Keratinocyte (primary cell): ENCODE measurements around the gene RNF41.

Experiments
- CTCF ChIP-seq, 3 experiments: IDR thresholded peaks in 1 of 3; conservative IDR thresholded peaks in 1 of 3; optimal IDR thresholded peaks in 1 of 3; 2 replicates in 2 of 3; 3 replicates in 1 of 3; pipeline versions ENCODE3 to v1.5.1; 2011; ENCODE audit warnings: low read length in 3 of 3, mild to moderate bottlenecking in 3 of 3, moderate library complexity in 2 of 3, control low read depth in 1 of 3, inconsistent platforms in 1 of 3; ENCODE audit not compliant: insufficient read depth in 2 of 3; ENCODE audit errors: extremely low read depth in 1 of 3
- EZH2 ChIP-seq: IDR thresholded peaks from one replicate; pipeline ENCODE4 v1.6.1; 2012; ENCODE audit warnings: inconsistent platforms, mild to moderate bottlenecking, low read length, moderate library complexity

- TF ChIP-seq CTCF (optimal IDR thresholded peaks at IDR 0.05 in 1 of 3, IDR thresholded peaks at IDR 0.05 in 1 of 3, conservative IDR thresholded peaks at IDR 0.05 in 1 of 3; ENCODE audit: extremely low read depth in 1 of 3, insufficient read depth in 2 of 3, low read length in 3 of 3) (no peak), EZH2 (no peak)
Measured at GRCh38 chr12:56178347-56178746, 43.4 kb downstream of the RNF41 start.
